Measurements from ENCODE around the gene KCNIP4. TPM values are rescaled to one million over a fixed set of nuclear protein-coding genes. Genes with fewer than 3 reads are reported as not detected.

KCNIP4 gene
- total and polyA plus RNA-seq, 10 of the 15 experiments (the other 5 are each of a cell fraction or from before 2014, with no cell fraction given): 0.03 to 0.23 (median 0.13) TPM; not detected in 7

DNA sequence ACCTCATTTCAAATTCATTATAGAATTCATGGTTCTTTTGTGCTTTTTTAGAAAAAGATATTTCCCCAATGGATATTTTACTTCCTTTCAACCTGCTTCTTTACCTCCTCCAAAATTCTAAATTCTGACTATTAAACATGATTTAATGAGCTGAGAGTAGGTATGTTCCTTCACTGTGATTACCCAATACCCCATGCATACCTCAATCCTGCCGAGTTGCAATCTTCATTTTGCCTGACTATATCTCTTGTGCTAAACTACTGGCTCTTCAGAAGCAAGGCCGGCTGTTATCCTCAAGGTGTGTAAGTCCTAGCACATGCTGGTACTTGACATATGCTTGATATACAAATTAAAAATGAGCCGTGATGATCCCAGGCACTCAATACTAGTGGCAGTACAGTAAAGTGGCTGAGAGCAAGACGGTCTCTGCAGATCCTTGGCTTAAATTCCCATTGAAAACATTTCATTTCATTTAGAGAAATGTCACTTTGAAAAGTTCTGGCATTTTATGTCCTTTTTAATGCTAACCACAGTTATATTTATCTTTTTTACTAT, 320.4 kb downstream of the KCNIP4 start:
- H3K27me3 ChIP-seq (replicated peaks in 1 of 2; ENCODE audit: control insufficient read depth in 2 of 2, insufficient read depth in 2 of 2, low read length in 1 of 2): no peaks in the 10 kb centered on the region
- FAIRE-seq (no peak), ATAC-seq (no peak), DNase-seq (ENCODE audit: low read depth, low spot score) (no peak)
- no peak overlapping the region for H3K4me2 ChIP-seq (ENCODE audit: control insufficient read depth, insufficient read depth)
- no peak overlapping the region for H3K4me3 ChIP-seq
- 16% methylated on average over 4 of the region's 4 CpGs for WGBS (ENCODE audit: insufficient coverage, insufficient replicate concordance, low lambda C conversion rate, missing lambda C conversion rate)
- H3K4me1 ChIP-seq (ENCODE audit: control insufficient read depth, insufficient read depth, low read length): no peaks in the 10 kb centered on the region
- ChIA-PET CTCF (no interaction called here), POLR2A (no interaction called here), SMC1A (ENCODE audit: uncharacterized antibody, unreplicated experiment) (no interaction called here), RAD21 (ENCODE audit: unreplicated experiment) (no interaction called here)
- no peak overlapping the region for H3K27ac ChIP-seq (ENCODE audit: control insufficient read depth, insufficient read depth)
- no peak overlapping the region for H2AFZ ChIP-seq (ENCODE audit: control insufficient read depth, low read depth, low read length)
- H3K36me3 ChIP-seq (ENCODE audit: control insufficient read depth in 2 of 2, insufficient read depth in 2 of 2, low read length in 1 of 2): no peaks in the 10 kb centered on the region
- TF ChIP-seq PAX5 (IDR thresholded peaks at IDR 0.05; ENCODE audit: borderline replicate concordance, low read depth, low read length): no peak
- no peak for TF ChIP-seq CEBPB (IDR thresholded peaks at IDR 0.05; ENCODE audit: borderline replicate concordance in 1 of 2, low read depth in 2 of 2, low read length in 2 of 2)
- no peak for TF ChIP-seq NFXL1 (IDR thresholded peaks at IDR 0.05; ENCODE audit: borderline replicate concordance)
- no peak for TF ChIP-seq POLR2A (IDR thresholded peaks at IDR 0.05; ENCODE audit: low read depth, low read length)
- TF ChIP-seq ATF2 (IDR thresholded peaks at IDR 0.05; ENCODE audit: low read length): no peak
- no peak for TF ChIP-seq MAX (IDR thresholded peaks at IDR 0.05; ENCODE audit: low read depth, low read length)
- TF ChIP-seq ASH2L (IDR thresholded peaks at IDR 0.05; ENCODE audit: borderline replicate concordance, low read depth): no peak
- no peak for TF ChIP-seq NKRF (conservative IDR thresholded peaks at IDR 0.05)
- no peak for TF ChIP-seq PKNOX1 (IDR thresholded peaks at IDR 0.05)
- TF ChIP-seq BCL3 (IDR thresholded peaks at IDR 0.05; ENCODE audit: borderline replicate concordance, insufficient read depth, low read depth, low read length, poor library complexity, severe bottlenecking): no peak
- no peak for TF ChIP-seq MLLT1 (IDR thresholded peaks at IDR 0.05)
- no peak for TF ChIP-seq RFX5 (IDR thresholded peaks at IDR 0.05; ENCODE audit: low read depth, low read length)
- TF ChIP-seq, protein P1, sequence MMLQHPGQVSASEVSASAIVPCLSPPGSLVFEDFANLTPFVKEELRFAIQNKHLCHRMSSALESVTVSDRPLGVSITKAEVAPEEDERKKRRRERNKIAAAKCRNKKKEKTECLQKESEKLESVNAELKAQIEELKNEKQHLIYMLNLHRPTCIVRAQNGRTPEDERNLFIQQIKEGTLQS (IDR thresholded peaks at IDR 0.05; ENCODE audit: borderline replicate concordance, extremely low read depth, low read depth, low read length): no peak
- TF ChIP-seq RCOR1 (conservative IDR thresholded peaks at IDR 0.05; ENCODE audit: low read depth, low read length): no peak
- no peak for TF ChIP-seq MEF2B (IDR thresholded peaks at IDR 0.05; ENCODE audit: partially characterized antibody, poor library complexity, severe bottlenecking)
- intact Hi-C loops (cut with micrococcal nuclease; ENCODE audit: unreplicated experiment): no loop called here
- in situ Hi-C loops (cut with MboI): no loop called here
- H3K9ac ChIP-seq (ENCODE audit: control insufficient read depth, insufficient read depth, low read length): no peak overlapping the region
- H3K9me3 ChIP-seq (replicated peaks; ENCODE audit: control insufficient read depth, insufficient read depth, low read length): no peaks in the 10 kb centered on the region
- no peaks in the 10 kb centered on the region for H4K20me1 ChIP-seq (ENCODE audit: control insufficient read depth, insufficient read depth)
- BruUV-seq (replicated peaks): no TSS peak
- H3K79me2 ChIP-seq (ENCODE audit: control insufficient read depth, insufficient read depth, low read length): no peaks in the 10 kb centered on the region

Data from GM12878 (cell line).